GM18508 (cell line): Measurements from ENCODE around the gene ABHD4.

Experiments
- ATAC-seq: cut with Tn5 transposase; IDR thresholded peaks from one replicate; pipeline ENCODE4 v1.9.1; 2021; ENCODE audit warnings: moderate number of reproducible peaks; ENCODE audit not compliant: insufficient read depth, unreplicated experiment

The ABHD4 gene

DNA sequence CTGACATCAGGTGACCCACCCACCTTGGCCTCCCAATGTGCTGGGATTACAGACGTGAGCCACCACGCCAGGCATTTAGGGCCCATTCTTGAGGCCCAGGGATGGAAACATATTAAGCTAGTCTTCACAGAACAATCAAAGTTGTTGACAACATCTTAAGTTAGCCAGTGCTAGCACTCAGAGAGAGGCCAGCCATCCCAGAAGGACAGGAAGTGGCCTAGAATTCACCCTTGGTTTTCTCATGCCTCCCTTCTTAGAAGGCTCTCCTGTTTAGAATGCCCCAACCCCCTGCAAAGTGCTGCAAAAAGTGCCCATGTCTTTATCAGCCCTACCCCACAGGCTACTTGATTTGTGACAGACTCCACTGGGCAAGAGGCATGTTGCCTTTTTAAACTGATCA, 58.1 kb downstream of the ABHD4 start:
- no peak for ATAC-seq

DNA sequence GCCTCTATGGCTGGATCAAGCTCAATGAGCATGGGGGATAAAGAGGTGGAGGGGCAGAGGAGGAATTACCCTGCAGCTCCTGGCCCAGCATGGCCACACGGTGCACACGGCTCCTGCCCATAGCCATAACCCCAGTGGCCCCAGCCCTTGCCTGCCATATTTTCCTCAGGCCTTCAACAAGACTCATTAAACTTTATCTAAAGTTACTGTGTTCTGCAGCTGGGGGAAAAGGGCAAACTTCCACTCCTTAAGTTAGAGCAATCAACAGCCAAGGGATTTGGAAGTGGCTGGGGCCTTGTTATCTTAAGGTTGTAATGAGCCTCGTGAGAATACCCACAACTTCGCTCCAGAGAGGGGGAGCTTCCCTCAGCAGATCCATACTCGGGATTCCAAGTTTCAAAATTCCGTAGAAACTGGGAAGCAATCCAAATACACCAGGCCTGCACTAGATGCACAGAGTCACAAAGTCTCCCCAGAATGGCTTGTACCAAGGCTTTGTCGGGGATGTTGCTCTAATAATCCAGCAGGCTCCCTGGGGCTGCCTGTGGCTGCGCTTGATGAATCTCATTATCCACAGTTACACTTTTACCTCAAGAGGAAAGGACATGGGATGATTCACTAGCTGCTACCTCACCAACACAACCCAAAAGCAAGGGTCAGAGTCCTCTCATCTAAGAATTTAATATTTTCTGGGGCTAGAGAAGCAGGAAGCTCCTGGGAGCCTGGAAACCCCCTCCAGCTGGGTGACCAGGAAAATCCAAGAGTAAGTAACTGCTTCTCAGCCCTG, 59.0 kb downstream of the ABHD4 start:
- ATAC-seq = no peak

DNA sequence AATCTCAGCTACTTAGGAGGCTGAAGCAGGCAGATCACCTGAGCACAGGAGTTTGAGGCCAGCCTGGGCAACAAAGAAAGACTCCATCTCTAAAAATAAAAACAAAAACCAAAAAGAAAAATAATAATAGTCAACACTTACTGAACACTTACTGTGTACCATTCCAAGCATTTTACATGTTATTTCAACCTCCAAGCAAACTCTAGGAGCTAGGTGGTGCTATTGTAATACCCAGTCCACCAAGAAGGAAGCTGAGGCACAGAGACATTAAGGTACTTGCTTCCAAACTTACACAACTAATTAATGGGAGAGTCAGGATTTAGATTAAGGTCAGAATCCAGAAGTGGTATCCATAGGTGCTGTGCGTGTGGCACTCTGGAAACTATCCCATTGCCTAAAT, 59.8 kb downstream of the ABHD4 start:
- no peak for ATAC-seq

DNA sequence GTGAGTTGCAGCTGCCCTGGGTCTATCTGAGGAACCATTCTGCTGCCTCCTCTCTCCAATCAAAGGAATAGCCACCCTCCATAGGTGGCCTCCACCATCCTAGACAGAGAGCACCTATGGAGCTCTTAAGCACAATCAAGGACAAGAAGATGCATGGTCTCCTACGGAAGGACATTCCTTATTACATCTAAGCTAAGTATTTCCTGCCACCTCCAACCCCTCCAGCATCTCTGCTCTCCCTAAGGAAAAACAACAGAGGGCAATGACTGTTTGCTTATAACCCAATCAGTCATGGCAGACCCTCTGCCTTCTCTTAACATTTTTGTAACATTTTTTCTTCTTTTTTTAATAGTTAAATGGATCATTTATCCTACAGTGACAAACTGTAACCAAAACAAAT, 60.8 kb downstream of the ABHD4 start:
- no peak for ATAC-seq

DNA sequence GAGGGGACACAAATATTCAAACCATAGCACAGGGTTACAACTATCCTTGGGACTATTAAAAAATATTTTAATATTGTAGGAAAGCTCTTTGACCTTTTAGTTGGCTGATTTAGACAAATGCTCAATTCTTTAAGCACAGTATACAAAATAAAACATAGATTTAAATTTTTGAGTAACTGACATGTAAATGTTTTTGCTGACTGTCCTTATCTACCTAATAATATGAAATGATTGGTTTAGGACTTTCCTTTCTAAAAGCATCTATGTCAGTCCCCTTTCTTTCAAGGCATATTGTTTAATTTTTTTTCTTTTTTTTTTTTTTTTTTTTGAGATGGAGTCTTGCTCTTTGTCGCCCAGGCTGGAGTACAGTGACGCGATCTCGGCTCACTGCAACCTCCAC, 62.6 kb downstream of the ABHD4 start:
- no peak for ATAC-seq
